ENCODE data around the gene RPL29. TPM values are rescaled to one million over a fixed set of nuclear protein-coding genes. Genes with fewer than 3 reads are reported as not detected.

Gene RPL29
- total RNA-seq, 1 donor from 2014 or later: 588 TPM

DNA sequence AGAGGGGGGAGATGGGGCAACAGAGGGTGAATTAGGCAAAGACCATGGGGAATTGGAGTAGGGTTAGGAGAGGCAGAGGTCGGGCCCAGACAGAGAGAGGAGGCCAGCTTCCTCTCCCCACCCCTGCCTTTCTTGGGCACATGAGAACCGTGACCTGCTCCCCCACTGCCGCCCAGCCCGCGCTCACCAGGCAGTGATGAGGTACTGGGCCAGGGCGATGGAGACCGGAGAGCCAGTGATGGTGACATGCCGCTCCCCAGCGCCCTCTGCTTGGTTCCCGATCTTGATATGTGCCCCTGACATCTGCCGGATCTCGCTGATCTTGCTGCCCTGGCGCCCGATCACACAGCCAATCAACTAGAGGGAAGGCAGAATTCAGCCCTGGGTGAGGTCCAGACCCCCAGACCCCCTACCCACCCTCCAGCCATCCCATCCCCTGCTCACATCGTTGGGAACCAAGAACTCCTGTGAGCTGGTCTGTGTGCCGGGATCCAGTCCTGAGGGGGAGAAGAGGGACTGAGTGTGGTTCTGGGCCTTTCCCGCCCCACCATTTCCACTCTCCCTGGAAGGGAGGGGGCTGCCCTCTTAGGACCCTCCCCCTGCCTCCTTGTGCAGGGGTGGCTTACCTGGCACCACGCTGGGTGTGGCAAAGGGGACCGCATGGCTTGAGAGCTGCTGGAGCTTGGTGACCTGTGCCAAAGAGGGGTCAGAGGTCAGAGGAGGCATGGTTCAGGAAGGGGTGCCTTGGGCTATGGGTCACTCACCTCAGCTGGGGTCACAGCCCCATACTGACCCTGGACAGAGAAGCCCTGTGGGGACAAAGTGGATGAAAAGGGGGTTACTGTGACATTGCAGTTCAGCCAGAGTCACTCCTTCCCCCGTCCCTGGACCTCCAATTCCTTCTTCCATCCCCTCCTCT lies 36.8 kb downstream of the RPL29 start:
- peak overlapping the region; percentile 76 for H3K4me3 Mint-ChIP-seq (ENCODE audit: unreplicated experiment)
- H3K9me3 Mint-ChIP-seq (ENCODE audit: unreplicated experiment): peaks cover 31% of the 10 kb centered on the region
- peak overlapping the region; percentile 79 for H3K27ac Mint-ChIP-seq (ENCODE audit: unreplicated experiment)
- no peak for DNase-seq
- TF ChIP-seq, protein P1, sequence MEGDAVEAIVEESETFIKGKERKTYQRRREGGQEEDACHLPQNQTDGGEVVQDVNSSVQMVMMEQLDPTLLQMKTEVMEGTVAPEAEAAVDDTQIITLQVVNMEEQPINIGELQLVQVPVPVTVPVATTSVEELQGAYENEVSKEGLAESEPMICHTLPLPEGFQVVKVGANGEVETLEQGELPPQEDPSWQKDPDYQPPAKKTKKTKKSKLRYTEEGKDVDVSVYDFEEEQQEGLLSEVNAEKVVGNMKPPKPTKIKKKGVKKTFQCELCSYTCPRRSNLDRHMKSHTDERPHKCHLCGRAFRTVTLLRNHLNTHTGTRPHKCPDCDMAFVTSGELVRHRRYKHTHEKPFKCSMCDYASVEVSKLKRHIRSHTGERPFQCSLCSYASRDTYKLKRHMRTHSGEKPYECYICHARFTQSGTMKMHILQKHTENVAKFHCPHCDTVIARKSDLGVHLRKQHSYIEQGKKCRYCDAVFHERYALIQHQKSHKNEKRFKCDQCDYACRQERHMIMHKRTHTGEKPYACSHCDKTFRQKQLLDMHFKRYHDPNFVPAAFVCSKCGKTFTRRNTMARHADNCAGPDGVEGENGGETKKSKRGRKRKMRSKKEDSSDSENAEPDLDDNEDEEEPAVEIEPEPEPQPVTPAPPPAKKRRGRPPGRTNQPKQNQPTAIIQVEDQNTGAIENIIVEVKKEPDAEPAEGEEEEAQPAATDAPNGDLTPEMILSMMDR (IDR thresholded peaks at IDR 0.05; ENCODE audit: partially characterized antibody, unreplicated experiment): no peak
- no peaks in the 10 kb centered on the region for H3K36me3 Mint-ChIP-seq (ENCODE audit: unreplicated experiment)
- peaks cover 28% of the 10 kb centered on the region for H3K27me3 Mint-ChIP-seq (ENCODE audit: unreplicated experiment)
- peaks cover 36% of the 10 kb centered on the region for H3K4me1 Mint-ChIP-seq (ENCODE audit: low read depth, unreplicated experiment)

DNA sequence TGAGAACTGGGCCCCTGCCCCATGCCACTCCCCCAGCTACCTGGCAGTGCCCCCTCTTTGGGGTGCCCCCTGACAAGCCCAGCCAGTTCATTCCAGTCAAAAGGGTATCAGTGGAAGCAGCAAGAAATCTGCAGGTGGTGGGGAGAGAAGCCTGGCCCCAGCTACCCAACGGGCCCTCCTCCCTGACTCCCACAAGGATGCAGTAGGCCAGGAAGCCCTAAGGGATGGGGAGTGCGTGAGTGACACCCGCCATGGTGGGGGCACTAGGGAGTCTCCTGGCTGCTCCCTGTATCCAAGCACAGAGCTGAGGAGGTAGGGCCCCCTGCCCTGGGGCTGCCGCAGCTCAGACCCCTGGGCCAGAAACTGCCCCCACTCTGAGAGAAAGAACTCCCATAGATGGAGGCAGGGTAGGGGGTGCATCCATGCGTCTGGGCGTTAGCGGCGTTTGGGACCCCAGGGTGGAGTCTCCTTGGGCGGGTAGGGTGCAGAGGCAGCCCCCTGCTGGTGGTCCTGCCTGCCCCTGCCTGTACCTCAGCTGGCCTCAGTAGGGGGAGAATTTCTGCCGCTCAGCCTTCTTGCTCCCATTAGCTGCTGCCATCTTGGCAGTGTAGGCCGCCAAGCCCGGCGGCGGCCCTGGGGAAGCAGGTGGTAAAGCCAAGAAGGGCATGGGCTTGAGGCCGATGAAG lies 38.0 kb downstream of the RPL29 start:
- peaks cover 38% of the 10 kb centered on the region for H3K9me3 Mint-ChIP-seq (ENCODE audit: unreplicated experiment)
- peaks cover 41% of the 10 kb centered on the region for H3K4me1 Mint-ChIP-seq (ENCODE audit: low read depth, unreplicated experiment)
- peaks cover 33% of the 10 kb centered on the region for H3K27me3 Mint-ChIP-seq (ENCODE audit: unreplicated experiment)
- DNase-seq: no peak
- no peak overlapping the region for H3K27ac Mint-ChIP-seq (ENCODE audit: unreplicated experiment)
- no peak overlapping the region for H3K4me3 Mint-ChIP-seq (ENCODE audit: unreplicated experiment)
- TF ChIP-seq, protein P1 (IDR thresholded peaks at IDR 0.05; ENCODE audit: partially characterized antibody, unreplicated experiment): no peak
- H3K36me3 Mint-ChIP-seq (ENCODE audit: unreplicated experiment): peaks cover 5% of the 10 kb centered on the region

DNA sequence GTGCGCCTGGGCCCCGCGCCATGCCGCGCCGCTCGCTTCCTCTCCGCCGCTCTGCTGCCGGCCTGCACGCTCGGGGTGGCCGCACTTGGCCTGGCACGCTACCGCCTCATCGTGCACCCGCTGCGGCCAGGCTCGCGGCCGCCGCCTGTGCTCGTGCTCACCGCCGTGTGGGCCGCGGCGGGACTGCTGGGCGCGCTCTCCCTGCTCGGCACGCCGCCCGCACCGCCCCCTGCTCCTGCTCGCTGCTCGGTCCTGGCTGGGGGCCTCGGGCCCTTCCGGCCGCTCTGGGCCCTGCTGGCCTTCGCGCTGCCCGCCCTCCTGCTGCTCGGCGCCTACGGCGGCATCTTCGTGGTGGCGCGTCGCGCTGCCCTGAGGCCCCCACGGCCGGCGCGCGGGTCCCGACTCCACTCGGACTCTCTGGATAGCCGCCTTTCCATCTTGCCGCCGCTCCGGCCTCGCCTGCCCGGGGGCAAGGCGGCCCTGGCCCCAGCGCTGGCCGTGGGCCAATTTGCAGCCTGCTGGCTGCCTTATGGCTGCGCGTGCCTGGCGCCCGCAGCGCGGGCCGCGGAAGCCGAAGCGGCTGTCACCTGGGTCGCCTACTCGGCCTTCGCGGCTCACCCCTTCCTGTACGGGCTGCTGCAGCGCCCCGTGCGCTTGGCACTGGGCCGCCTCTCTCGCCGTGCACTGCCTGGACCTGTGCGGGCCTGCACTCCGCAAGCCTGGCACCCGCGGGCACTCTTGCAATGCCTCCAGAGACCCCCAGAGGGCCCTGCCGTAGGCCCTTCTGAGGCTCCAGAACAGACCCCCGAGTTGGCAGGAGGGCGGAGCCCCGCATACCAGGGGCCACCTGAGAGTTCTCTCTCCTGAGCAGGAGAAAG lies 39.6 kb downstream of the RPL29 start:
- Mint-ChIP-seq H3K9me3 (ENCODE audit: unreplicated experiment) (peaks cover 34% of the 10 kb centered on the region), H3K4me3 (ENCODE audit: unreplicated experiment) (peak overlapping the region; percentile 46), H3K4me1 (ENCODE audit: low read depth, unreplicated experiment) (peaks cover 28% of the 10 kb centered on the region), H3K27me3 (ENCODE audit: unreplicated experiment) (peaks cover 31% of the 10 kb centered on the region), H3K36me3 (ENCODE audit: unreplicated experiment) (peaks cover 5% of the 10 kb centered on the region), H3K27ac (ENCODE audit: unreplicated experiment) (no peak overlapping the region)
- TF ChIP-seq, protein P1 (IDR thresholded peaks at IDR 0.05; ENCODE audit: partially characterized antibody, unreplicated experiment): peak; percentile 66
- peak; percentile 71 for DNase-seq

DNA sequence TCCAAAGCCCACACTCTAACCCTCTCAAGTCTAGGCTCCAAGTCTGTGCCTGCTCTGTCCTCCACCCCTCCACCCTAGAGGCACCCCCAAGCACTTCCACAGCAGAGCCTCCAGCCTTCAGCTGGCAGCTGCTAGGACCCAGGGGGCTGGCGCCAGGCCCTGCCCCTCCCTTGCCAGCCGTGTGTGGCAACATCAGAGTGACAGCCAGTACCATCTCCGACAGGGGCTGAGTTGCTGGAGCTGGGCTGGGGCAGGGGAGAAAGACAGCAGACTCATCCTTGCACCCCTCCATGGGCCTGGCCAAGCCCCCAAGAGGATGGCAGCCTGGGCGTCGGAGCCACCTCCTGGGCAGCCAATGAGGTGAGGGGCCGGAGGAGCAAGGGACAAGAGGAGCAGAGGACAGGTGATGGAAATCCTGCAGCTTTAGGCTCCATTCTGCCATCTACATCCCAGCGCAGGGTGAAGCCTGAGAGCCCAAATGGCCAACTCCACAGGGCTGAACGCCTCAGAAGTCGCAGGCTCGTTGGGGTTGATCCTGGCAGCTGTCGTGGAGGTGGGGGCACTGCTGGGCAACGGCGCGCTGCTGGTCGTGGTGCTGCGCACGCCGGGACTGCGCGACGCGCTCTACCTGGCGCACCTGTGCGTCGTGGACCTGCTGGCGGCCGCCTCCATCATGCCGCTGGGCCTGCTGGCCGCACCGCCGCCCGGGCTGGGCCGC lies 40.4 kb downstream of the RPL29 start, which contains the start of gene GPR62:
TSS of gene GPR62 (plus strand) at position 207 of the 718 bp plus-strand sequence. CDS start at position 479, 272 bp downstream.
- no peak for DNase-seq
- TF ChIP-seq, protein P1 (IDR thresholded peaks at IDR 0.05; ENCODE audit: partially characterized antibody, unreplicated experiment): no peak
- peaks cover 24% of the 10 kb centered on the region for H3K4me1 Mint-ChIP-seq (ENCODE audit: low read depth, unreplicated experiment)
- peaks cover 25% of the 10 kb centered on the region for H3K27me3 Mint-ChIP-seq (ENCODE audit: unreplicated experiment)
- H3K4me3 Mint-ChIP-seq (ENCODE audit: unreplicated experiment): no peak within 1 kb of the TSS
- peaks cover 5% of the 10 kb centered on the region for H3K36me3 Mint-ChIP-seq (ENCODE audit: unreplicated experiment)
- H3K27ac Mint-ChIP-seq (ENCODE audit: unreplicated experiment): peak within 1 kb of the TSS; percentile 33
- peaks cover 30% of the 10 kb centered on the region for H3K9me3 Mint-ChIP-seq (ENCODE audit: unreplicated experiment)

Measured in glutamatergic neuron (in vitro differentiated cells).